Brain microvascular endothelial cell (primary cell): ENCODE measurements around the gene CPEB3.

Source experiments
- DNase-seq: peaks from one replicate; pipeline ENCODE4 v3.0.0-alpha.2; 2020
- H3K27ac ChIP-seq: fragments of 250-450 bp; sonication (Bioruptor Pico); 2 replicates; pipeline ENCODE4 v1.5.1; 2020; ENCODE audit warnings: mild to moderate bottlenecking, moderate library complexity
- H3K27me3 ChIP-seq: fragments of 250-450 bp; sonication (Bioruptor Pico); replicated peaks from 2 replicates; pipeline ENCODE4 v1.5.1; 2020; ENCODE audit warnings: mild to moderate bottlenecking
- H3K36me3 ChIP-seq: fragments of 250-450 bp; sonication (Bioruptor Pico); replicated peaks from 2 replicates; pipeline ENCODE4 v1.5.1; 2020; ENCODE audit warnings: mild to moderate bottlenecking
- H3K4me3 ChIP-seq: 2 replicates; pipeline ENCODE4 v1.5.1; 2011; ENCODE audit warnings: low read depth, mild to moderate bottlenecking, control low read depth, low read length, moderate library complexity
- CTCF ChIP-seq: IDR thresholded peaks from 2 replicates; pipeline ENCODE4 v1.5.1; 2011; ENCODE audit warnings: low read depth, mild to moderate bottlenecking, moderate library complexity, low read length, control low read depth, inconsistent platforms; ENCODE audit errors: missing control alignments
- in situ Hi-C: cut with HindIII; loops from 2 replicates; pipeline ENCODE4 v1.10.0; 2017; ENCODE audit warnings: low sequenced_read_pairs, low pct_ligation_motif_present

CPEB3 gene

GRCh38 chr10:92010047-92010735, 280.7 kb downstream of the CPEB3 start:
- H3K36me3 ChIP-seq = peaks cover 13% of the 10 kb centered on the region
- H3K27me3 ChIP-seq = no peaks in the 10 kb centered on the region
- no peak overlapping the region for H3K27ac ChIP-seq
- H3K4me3 ChIP-seq = no peak overlapping the region
- no peak for TF ChIP-seq CTCF
- no peak for DNase-seq
- in situ Hi-C loops = no loop called here

GRCh38 chr10:92009445-92009844, 281.4 kb downstream of the CPEB3 start:
- no peak for TF ChIP-seq CTCF
- no peak overlapping the region for H3K4me3 ChIP-seq
- H3K27me3 ChIP-seq = no peaks in the 10 kb centered on the region
- no peak for DNase-seq
- no peak overlapping the region for H3K27ac ChIP-seq
- in situ Hi-C loops = no loop called here
- H3K36me3 ChIP-seq = peaks cover 10% of the 10 kb centered on the region

GRCh38 chr10:92005978-92006377, 284.9 kb downstream of the CPEB3 start:
- TF ChIP-seq CTCF = no peak
- peaks cover 5% of the 10 kb centered on the region for H3K36me3 ChIP-seq

GRCh38 chr10:92003258-92003657, 287.6 kb downstream of the CPEB3 start:
- no peak for DNase-seq
- Histone ChIP-seq H3K4me3 (no peak overlapping the region), H3K27me3 (no peaks in the 10 kb centered on the region), H3K27ac (no peak overlapping the region), H3K36me3 (peaks cover 11% of the 10 kb centered on the region)
- TF ChIP-seq CTCF = no peak
- in situ Hi-C loops = no loop called here

More at GRCh38 chr10:92005978-92006377, 284.9 kb downstream of the CPEB3 start:
- Histone ChIP-seq H3K27ac (no peak overlapping the region), H3K27me3 (no peaks in the 10 kb centered on the region), H3K4me3 (no peak overlapping the region)
- in situ Hi-C loops = no loop called here
- no peak for DNase-seq

GRCh38 chr10:92001995-92002394, 288.9 kb downstream of the CPEB3 start:
- no peak for TF ChIP-seq CTCF
- in situ Hi-C loops = no loop called here
- H3K27ac ChIP-seq = no peak overlapping the region
- H3K27me3 ChIP-seq = no peaks in the 10 kb centered on the region
- peaks cover 12% of the 10 kb centered on the region for H3K36me3 ChIP-seq
- no peak overlapping the region for H3K4me3 ChIP-seq
- DNase-seq = no peak

- Histone ChIP-seq H3K36me3 (peaks cover 12% of the 10 kb centered on the region), H3K4me3 (no peak overlapping the region), H3K27me3 (no peaks in the 10 kb centered on the region), H3K27ac (no peak overlapping the region)
- in situ Hi-C loops = no loop called here
- no peak for DNase-seq
- no peak for TF ChIP-seq CTCF
Observed at GRCh38 chr10:92001581-92001980, 289.3 kb downstream of the CPEB3 start.
